GM18861 (cell line): ENCODE measurements around the gene CAPS.

ENCODE experiments used
- ATAC-seq: cut with Tn5 transposase; IDR thresholded peaks from one replicate; pipeline ENCODE4 v1.9.1; 2021; ENCODE audit not compliant: unreplicated experiment

CAPS gene

GRCh38 chr19:5933391-5934068, 19.5 kb downstream of the CAPS start:
- no peak for ATAC-seq

GRCh38 chr19:5934069-5934401, 20.0 kb downstream of the CAPS start:
- ATAC-seq, result no peak

GRCh38 chr19:5934774-5935472, 20.9 kb downstream of the CAPS start:
- no peak for ATAC-seq

GRCh38 chr19:5935473-5936291, 21.6 kb downstream of the CAPS start:
- ATAC-seq, result no peak

GRCh38 chr19:5936292-5936592, 22.2 kb downstream of the CAPS start:
- no peak for ATAC-seq

- no peak for ATAC-seq
These were observed 23.5 kb downstream of the CAPS start for GRCh38 chr19:5937550-5937949.

- no peak for ATAC-seq
These were observed 26.5 kb downstream of the CAPS start for GRCh38 chr19:5940260-5941208.

GRCh38 chr19:5941673-5942072, 27.6 kb downstream of the CAPS start:
- ATAC-seq, result no peak

GRCh38 chr19:5943045-5943444, 29.0 kb downstream of the CAPS start:
- no peak for ATAC-seq

- no peak for ATAC-seq
These were observed 29.6 kb downstream of the CAPS start for GRCh38 chr19:5943623-5944022.

GRCh38 chr19:5947435-5947834, 33.4 kb downstream of the CAPS start:
- ATAC-seq, result no peak

- no peak for ATAC-seq
These were observed 34.9 kb downstream of the CAPS start for GRCh38 chr19:5948752-5949564.

GRCh38 chr19:5949792-5950305, 35.8 kb downstream of the CAPS start:
- no peak for ATAC-seq

- ATAC-seq, result no peak
These were observed 36.7 kb downstream of the CAPS start for GRCh38 chr19:5950741-5951140.

GRCh38 chr19:5951338-5951861, 37.3 kb downstream of the CAPS start:
- ATAC-seq, result no peak

GRCh38 chr19:5952193-5953029, 38.4 kb downstream of the CAPS start:
- no peak for ATAC-seq

GRCh38 chr19:5953030-5953589, 39.1 kb downstream of the CAPS start:
- ATAC-seq, result no peak

GRCh38 chr19:5953680-5954213, 39.7 kb downstream of the CAPS start:
- no peak for ATAC-seq
